ENCODE measurements around the gene LHPP. TPM values are rescaled to one million over a fixed set of nuclear protein-coding genes. Genes with fewer than 3 reads are reported as not detected.

The LHPP gene
- total RNA-seq, 1 experiment from 2014 or later: 6.6 TPM

- H3F3A ChIP-seq (ENCODE audit: low read length, unreplicated experiment): no peaks in the 10 kb centered on the region
- TF ChIP-seq CTCF (conservative IDR thresholded peaks at IDR 0.05; ENCODE audit: low read depth, low read length) (no peak), EZH2phosphoT487 (IDR thresholded peaks at IDR 0.05; ENCODE audit: borderline replicate concordance, low read length) (no peak)
- BruUV-seq (replicated peaks): no TSS peak
- no peak overlapping the region for H3K4me2 ChIP-seq (ENCODE audit: low read length)
- DNase-seq (no peak), ATAC-seq (no peak)
- intact Hi-C loops (cut with micrococcal nuclease): no loop called here
- H3K27ac ChIP-seq (ENCODE audit: low read length): no peak overlapping the region
- no peak overlapping the region for H3K4me3 ChIP-seq (ENCODE audit: low read length)
- no peaks in the 10 kb centered on the region for H3K27me3 ChIP-seq (ENCODE audit: low read length)
- POLR2A ChIA-PET (ENCODE audit: unreplicated experiment): no interaction called here
- H3K36me3 ChIP-seq (ENCODE audit: low read depth, low read length): no peaks in the 10 kb centered on the region
- no peak overlapping the region for H3K9ac ChIP-seq (ENCODE audit: low read length)
- no peak overlapping the region for H2AFZ ChIP-seq (ENCODE audit: low read length)
- H3K9me3 ChIP-seq (ENCODE audit: low read length): no peaks in the 10 kb centered on the region
- CTCF ChIA-PET: no interaction called here
- H3K4me1 ChIP-seq (ENCODE audit: insufficient read depth, low read length): no peaks in the 10 kb centered on the region
- no peaks in the 10 kb centered on the region for H3K79me2 ChIP-seq (ENCODE audit: low read length)
- no peaks in the 10 kb centered on the region for H3K9me2 ChIP-seq (replicated peaks; ENCODE audit: low read length)
- H4K20me1 ChIP-seq (ENCODE audit: low read length): no peaks in the 10 kb centered on the region
Observed at GRCh38 chr10:124472071-124472470, 10.4 kb downstream of the LHPP start.

GRCh38 chr10:124473070-124473469 lies 11.4 kb downstream of the LHPP start:
- BruUV-seq (replicated peaks): no TSS peak
- H3K4me3 ChIP-seq (ENCODE audit: low read length): no peak overlapping the region
- no peak overlapping the region for H3K27ac ChIP-seq (ENCODE audit: low read length)
- DNase-seq (no peak), ATAC-seq (no peak)
- TF ChIP-seq CTCF (conservative IDR thresholded peaks at IDR 0.05; ENCODE audit: low read depth, low read length) (no peak), EZH2 (IDR thresholded peaks at IDR 0.05; ENCODE audit: low read length, unreplicated experiment) (no peak), EZH2phosphoT487 (IDR thresholded peaks at IDR 0.05; ENCODE audit: borderline replicate concordance, low read length) (no peak)
- no peaks in the 10 kb centered on the region for H3K4me1 ChIP-seq (ENCODE audit: insufficient read depth, low read length)
- no peak overlapping the region for H3K9ac ChIP-seq (ENCODE audit: low read length)
- CTCF ChIA-PET: no interaction called here
- no peaks in the 10 kb centered on the region for H3K36me3 ChIP-seq (ENCODE audit: low read depth, low read length)
- no peaks in the 10 kb centered on the region for H3F3A ChIP-seq (ENCODE audit: low read length, unreplicated experiment)
- no peaks in the 10 kb centered on the region for H3K9me2 ChIP-seq (replicated peaks; ENCODE audit: low read length)
- H2AFZ ChIP-seq (ENCODE audit: low read length): no peak overlapping the region
- no peak overlapping the region for H3K4me2 ChIP-seq (ENCODE audit: low read length)
- no peaks in the 10 kb centered on the region for H4K20me1 ChIP-seq (ENCODE audit: low read length)
- no peaks in the 10 kb centered on the region for H3K79me2 ChIP-seq (ENCODE audit: low read length)
- intact Hi-C loops (cut with micrococcal nuclease): no loop called here
- no peaks in the 10 kb centered on the region for H3K9me3 ChIP-seq (ENCODE audit: low read length)
- POLR2A ChIA-PET (ENCODE audit: unreplicated experiment): no interaction called here
- no peaks in the 10 kb centered on the region for H3K27me3 ChIP-seq (ENCODE audit: low read length)

GRCh38 chr10:124474514-124475070 lies 13.0 kb downstream of the LHPP start:
- no TSS peak for BruUV-seq (replicated peaks)
- no peak for DNase-seq
- no peaks in the 10 kb centered on the region for H3K4me1 ChIP-seq (ENCODE audit: insufficient read depth, low read length)
- intact Hi-C loops (cut with micrococcal nuclease): no loop called here
- H3K9ac ChIP-seq (ENCODE audit: low read length): no peak overlapping the region
- no peak for ATAC-seq
- no peak overlapping the region for H2AFZ ChIP-seq (ENCODE audit: low read length)
- ChIA-PET CTCF (no interaction called here), POLR2A (ENCODE audit: unreplicated experiment) (no interaction called here)
- H3K4me2 ChIP-seq (ENCODE audit: low read length): no peak overlapping the region
- H3K36me3 ChIP-seq (ENCODE audit: low read depth, low read length): no peaks in the 10 kb centered on the region
- no peaks in the 10 kb centered on the region for H3K79me2 ChIP-seq (ENCODE audit: low read length)
- no peaks in the 10 kb centered on the region for H3F3A ChIP-seq (ENCODE audit: low read length, unreplicated experiment)
- no peaks in the 10 kb centered on the region for H4K20me1 ChIP-seq (ENCODE audit: low read length)
- H3K9me3 ChIP-seq (ENCODE audit: low read length): no peaks in the 10 kb centered on the region
- no peaks in the 10 kb centered on the region for H3K9me2 ChIP-seq (replicated peaks; ENCODE audit: low read length)
- no peak for TF ChIP-seq CTCF (conservative IDR thresholded peaks at IDR 0.05; ENCODE audit: low read depth, low read length)
- TF ChIP-seq EZH2 (IDR thresholded peaks at IDR 0.05; ENCODE audit: low read length, unreplicated experiment): no peak
- no peak for TF ChIP-seq EZH2phosphoT487 (IDR thresholded peaks at IDR 0.05; ENCODE audit: borderline replicate concordance, low read length)
- no peak overlapping the region for H3K27ac ChIP-seq (ENCODE audit: low read length)
- H3K4me3 ChIP-seq (ENCODE audit: low read length): no peak overlapping the region
- H3K27me3 ChIP-seq (ENCODE audit: low read length): no peaks in the 10 kb centered on the region
